ENCODE measurements around the gene FBXL19. TPM values are rescaled to one million over a fixed set of nuclear protein-coding genes. Genes with fewer than 3 reads are reported as not detected.
A peak's percentile ranks its signal among the peaks of the same experiment; 100 is the strongest.

FBXL19 gene
- total and polyA plus RNA-seq, 2 of the 8 experiments (the other 6 are each of a cell fraction or from before 2014, with no cell fraction given) = 47.2 to 72.2 TPM

DNA sequence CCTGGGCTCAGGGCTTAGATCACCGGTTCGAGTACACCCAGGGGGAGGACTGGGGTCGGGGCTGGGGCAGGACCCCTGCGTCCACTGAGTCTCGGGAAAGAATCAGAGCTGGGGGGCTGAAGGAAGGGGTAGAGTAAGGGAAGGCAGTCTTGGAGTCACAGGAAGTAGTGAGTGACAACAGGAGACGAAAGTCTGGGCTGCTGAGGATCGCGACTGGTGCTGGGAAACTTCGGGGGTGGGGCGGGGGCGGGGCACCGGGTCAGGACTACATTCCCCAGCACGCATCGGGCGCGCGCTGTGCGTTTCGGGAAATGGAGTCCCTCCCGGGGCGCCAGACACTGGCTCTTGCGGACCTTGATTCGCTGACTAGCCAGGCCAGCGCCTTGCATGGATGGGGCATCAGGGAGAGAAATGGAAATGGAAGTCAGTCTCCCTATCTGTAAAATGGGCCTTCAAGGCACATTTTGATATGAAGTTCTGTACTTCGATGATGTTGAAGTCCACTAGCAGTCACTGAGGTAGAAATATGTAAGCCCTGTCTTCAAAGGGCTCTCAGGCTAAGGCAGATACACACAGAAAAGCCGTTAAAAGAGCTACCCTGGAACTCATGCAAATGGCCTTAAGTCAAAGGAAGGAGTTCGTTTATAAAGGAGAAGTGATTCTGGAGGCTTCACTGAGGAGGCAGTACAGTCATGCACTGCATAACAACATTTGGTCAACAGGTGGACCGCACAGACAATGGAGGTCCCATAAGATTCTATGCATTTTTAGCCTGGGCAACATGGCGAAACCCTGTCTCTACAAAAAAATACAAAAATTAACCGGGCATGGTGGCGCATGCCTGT, 26.3 kb upstream of the FBXL19 start:
- Histone ChIP-seq H3K9me3 (ENCODE audit: insufficient read depth in 2 of 2, low read depth in 1 of 2, low read length in 1 of 2) (no peaks in the 10 kb centered on the region), H2BK120ac (replicated peaks; ENCODE audit: low read depth, low read length) (no peak overlapping the region), H2AFZ (ENCODE audit: low read length) (0 out of 2 replicates have a peak overlapping the region, but pooled peaks have one; percentile 13), H2BK15ac (ENCODE audit: low read length) (no peak overlapping the region), H3K27me3 (replicated peaks in 1 of 4; ENCODE audit: control insufficient read depth in 3 of 4, extremely low read depth in 1 of 4, insufficient read depth in 3 of 4, low read length in 3 of 4) (peaks cover 0 to 27% (median 10%) of the 10 kb centered on the region in 4 experiments; a peak in 5 of 7 replicates), H2BK20ac (ENCODE audit: low read length) (peak overlapping the region; percentile 48; the same call in 1 of the 2 replicates), H3K4me3 (ENCODE audit: extremely low read depth in 1 of 4, insufficient read depth in 2 of 4, low read depth in 3 of 4, low read length in 4 of 4) (peak overlapping the region; percentile 53 to 79 (median 68)), H3K4me1 (replicated peaks in 1 of 4; ENCODE audit: control insufficient read depth in 3 of 4, insufficient read depth in 4 of 4, low read length in 3 of 4) (peaks cover 7 to 15% (median 13%) of the 10 kb centered on the region in 4 experiments), H3K79me1 (ENCODE audit: low read depth, low read length) (no peaks in the 10 kb centered on the region), H3K23ac (ENCODE audit: insufficient read length) (no peak overlapping the region), H3K4ac (replicated peaks; ENCODE audit: insufficient read length, low read depth, low read length) (no peak overlapping the region), H3K36me3 (ENCODE audit: control insufficient read depth in 2 of 4, insufficient read depth in 4 of 4, low read length in 3 of 4) (no peaks in the 10 kb centered on the region), H4K8ac (ENCODE audit: extremely low read depth, insufficient read depth, low read length) (no peak overlapping the region), H4K20me1 (replicated peaks in 1 of 2; ENCODE audit: control insufficient read depth in 1 of 2, insufficient read depth in 2 of 2, low read length in 2 of 2) (peaks cover 0 to 4% of the 10 kb centered on the region in 2 experiments), H3K14ac (ENCODE audit: insufficient read length) (no peak overlapping the region), H3K23me2 (ENCODE audit: low read depth, low read length) (peaks cover 19% of the 10 kb centered on the region), H3K27ac (ENCODE audit: low read depth, low read length) (peak overlapping the region; percentile 64; the same call in 1 of the 2 replicates), H3K4me2 (ENCODE audit: insufficient read depth in 1 of 2, low read depth in 2 of 2, low read length in 2 of 2) (peak overlapping the region; percentile 69 to 86), H2BK5ac (ENCODE audit: low read depth, low read length) (peak overlapping the region; percentile 91; the same call in 1 of the 2 replicates), H4K91ac (replicated peaks; ENCODE audit: insufficient read length, low read length) (no peak overlapping the region), H3K56ac (replicated peaks; ENCODE audit: insufficient read length, low read depth, low read length) (no peak overlapping the region), H2BK12ac (ENCODE audit: low read depth, low read length) (no peak overlapping the region), H3K18ac (ENCODE audit: extremely low read depth, low read length) (peak overlapping the region; percentile 34; the same call in 1 of the 2 replicates), H4K5ac (ENCODE audit: insufficient read length, low read depth, low read length) (no peak overlapping the region), H3K79me2 (ENCODE audit: control insufficient read depth in 1 of 2, insufficient read depth in 2 of 2, low read length in 2 of 2) (no peaks in the 10 kb centered on the region), H3K9ac (replicated peaks in 1 of 4; ENCODE audit: extremely low read depth in 1 of 4, low read depth in 3 of 4, low read length in 3 of 4) (peak overlapping the region in 3 of 4 experiments; percentile 5 to 55 (median 34); a peak in 4 of 7 replicates), H2AK5ac (ENCODE audit: low read depth, low read length) (peak overlapping the region; percentile 76; the same call in 1 of the 2 replicates)
- 40% methylated on average over 15 of the region's 31 CpGs; no CpG with 5 or more reads in 1 of the 2 experiments for WGBS, 2 experiments (ENCODE audit: extremely low coverage in 1 of 2, insufficient coverage in 1 of 2, insufficient read length in 1 of 2, insufficient replicate concordance in 2 of 2, low coverage in 1 of 2, low lambda C conversion rate in 2 of 2, missing lambda C conversion rate in 1 of 2)
- DNase-seq (ENCODE audit: low read depth in 1 of 2, low spot score in 2 of 2) = peak in 1 of 2 experiments; percentile 86
- ChIA-PET POLR2A (ENCODE audit: partially characterized antibody) (interaction anchor here (0.9 to 2.1 kb wide), 11 partner anchors 13 to 123 kb away, joined by 3 to 15 read pairs (median 4); partner anchors contain the start of genes FBXL19 and ORAI3), CTCF (ENCODE audit: partially characterized antibody) (interaction anchor here (0.8 to 4.1 kb wide), 3 partner anchors 52 to 86 kb away, joined by 3 to 25 read pairs (median 3); no protein-coding TSS in a partner anchor)
- no peak for FAIRE-seq
- TF ChIP-seq CREB1 (IDR thresholded peaks at IDR 0.05) = no peak
- no peak for TF ChIP-seq SUZ12 (IDR thresholded peaks at IDR 0.05; ENCODE audit: low read length)
- TF ChIP-seq CBX8 (IDR thresholded peaks at IDR 0.05; ENCODE audit: borderline replicate concordance, low read depth, low read length) = no peak
- peak; percentile 39; the same call in 1 of the 2 replicates for TF ChIP-seq SP1 (IDR thresholded peaks at IDR 0.05; ENCODE audit: low read depth, low read length)
- peak; percentile 95 for TF ChIP-seq SIX5 (IDR thresholded peaks at IDR 0.05; ENCODE audit: low read depth, low read length)
- no peak for TF ChIP-seq POLR2AphosphoS5 (IDR thresholded peaks at IDR 0.05; ENCODE audit: low read depth, low read length)
- TF ChIP-seq TAF1 (IDR thresholded peaks at IDR 0.05; ENCODE audit: low read depth, low read length) = no peak
- no peak for TF ChIP-seq ZNF274 (IDR thresholded peaks at IDR 0.05; ENCODE audit: borderline replicate concordance, extremely low read depth, low read length)
- TF ChIP-seq YY1 (IDR thresholded peaks at IDR 0.05; ENCODE audit: low read depth, low read length) = no peak
